ENCODE data around the gene PPP1R9B.

PPP1R9B gene

GRCh38 chr17:50187751-50188530 lies 37.5 kb upstream of the PPP1R9B start:
- DNase-seq, result no peak

- DNase-seq, result no peak
Measured at GRCh38 chr17:50187394-50187725, 36.9 kb upstream of the PPP1R9B start.

GRCh38 chr17:50186661-50187393 lies 36.4 kb upstream of the PPP1R9B start:
- no peak for DNase-seq

GRCh38 chr17:50185631-50186471 lies 35.4 kb upstream of the PPP1R9B start:
- DNase-seq, result no peak

GRCh38 chr17:50184611-50185398 lies 34.3 kb upstream of the PPP1R9B start:
- DNase-seq, result no peak

GRCh38 chr17:50184064-50184463 lies 33.6 kb upstream of the PPP1R9B start:
- DNase-seq, result no peak

GRCh38 chr17:50183421-50183994 lies 33.0 kb upstream of the PPP1R9B start:
- DNase-seq, result no peak

GRCh38 chr17:50182783-50183420 lies 32.4 kb upstream of the PPP1R9B start:
- no peak for DNase-seq

- no peak for DNase-seq
Measured at GRCh38 chr17:50181591-50182560, 31.4 kb upstream of the PPP1R9B start.

GRCh38 chr17:50181144-50181543 lies 30.7 kb upstream of the PPP1R9B start:
- no peak for DNase-seq

GRCh38 chr17:50180620-50181019 lies 30.1 kb upstream of the PPP1R9B start:
- no peak for DNase-seq

- no peak for DNase-seq
Measured at GRCh38 chr17:50180111-50180510, 29.6 kb upstream of the PPP1R9B start.

- peak; percentile 89 for DNase-seq
Measured at GRCh38 chr17:50177983-50178834, 27.7 kb upstream of the PPP1R9B start.

- DNase-seq, result no peak
Measured at GRCh38 chr17:50177476-50177875, 27.0 kb upstream of the PPP1R9B start.

- DNase-seq, result no peak
Measured at GRCh38 chr17:50176559-50177357, 26.3 kb upstream of the PPP1R9B start.

- no peak for DNase-seq
Measured at GRCh38 chr17:50175035-50175807, 24.7 kb upstream of the PPP1R9B start.

GRCh38 chr17:50174444-50174843 lies 24.0 kb upstream of the PPP1R9B start:
- DNase-seq, result no peak
